H1 (cell line): ENCODE measurements around the gene FBLN5. TPM values are rescaled to one million over a fixed set of nuclear protein-coding genes. Genes with fewer than 3 reads are reported as not detected.

Experiments used
- ASH2L ChIP-seq: fragments of 200-600, 300-600 bp; sonication (generic); IDR thresholded peaks from one replicate; pipeline ENCODE4 v1.7.1; 2017; ENCODE audit warnings: low read length
- CREB1 ChIP-seq: IDR thresholded peaks from 2 replicates; pipeline ENCODE4 v1.6.1; 2012; ENCODE audit warnings: inconsistent platforms
- RNF2 ChIP-seq: fragments of 200-900, 300-1000 bp; sonication (generic); IDR thresholded peaks from 2 replicates; pipeline ENCODE4 v1.7.1; 2016; ENCODE audit warnings: borderline replicate concordance, low read depth, mild to moderate bottlenecking, antibody characterized with exemption, low read length; ENCODE audit not compliant: poor library complexity, severe bottlenecking; ENCODE audit errors: missing control alignments
- SP1 ChIP-seq: IDR thresholded peaks from 2 replicates; pipeline ENCODE4 v1.6.1; 2011; ENCODE audit warnings: low read depth, low read length
- polyA plus RNA-seq, 7 experiments: library from polyadenylated mRNA; depleted of rRNA in 3 of 7; stranded (reverse) in 5 of 7; unstranded in 2 of 7; fragments of >200 nt in 5 of 7; fragments of 200-250 nt in 2 of 7; gene quantifications; 1 replicate in 5 of 7; 2 replicates in 1 of 7; 4 replicates in 1 of 7; pipeline versions ENCODE4 v1.2.1 to v1.2.3, GENCODE V29; 2011 to 2013; ENCODE audit warnings: missing spikeins in 2 of 7, mixed read lengths in 2 of 7
- total RNA-seq: library from RNA; stranded (reverse); fragmentation: NEBNext Ultra II Directional; extraction: Animal tissue kit (Norgen Biotek cat#: 25700); gene quantifications from 2 replicates; pipeline ENCODE4 v1.2.1, GENCODE V29; 2021

The FBLN5 gene
- total and polyA plus RNA-seq, 2 of the 8 experiments (the other 6 are each of a cell fraction or from before 2014, with no cell fraction given): 0.88 to 3.5 TPM

GRCh38 chr14:91925001-91925726 is 22.3 kb downstream of the FBLN5 start (continued):
- TF ChIP-seq SP1 (no peak), RNF2 (no peak), CREB1 (no peak), ASH2L (no peak)
- TF ChIP-seq, all 59 proteins: peak for 2
